ENCODE results near the gene AP4M1. TPM values are rescaled to one million over a fixed set of nuclear protein-coding genes. Genes with fewer than 3 reads are reported as not detected.

The AP4M1 gene
- total RNA-seq, 1 donor from 2014 or later = 15.5 TPM

GRCh38 chr7:100085515-100085914, 15.9 kb upstream of the AP4M1 start:
- Histone ChIP-seq H3K4me1 (ENCODE audit: insufficient read depth, low read length) (peaks cover 46% of the 10 kb centered on the region), H3K4me2 (ENCODE audit: low read length) (no peak overlapping the region), H3K27me3 (ENCODE audit: insufficient read depth, low read length) (no peaks in the 10 kb centered on the region), H3K9me3 (ENCODE audit: insufficient read depth, low read depth, low read length) (no peaks in the 10 kb centered on the region), H3K36me3 (ENCODE audit: insufficient read depth, low read length) (peaks cover 4% of the 10 kb centered on the region), H3K27ac (ENCODE audit: low read depth, low read length) (no peak overlapping the region), H3K4me3 (ENCODE audit: insufficient read depth, low read depth, low read length) (no peak overlapping the region), H3K9ac (ENCODE audit: low read length) (no peak overlapping the region), H3K79me2 (ENCODE audit: insufficient read depth, low read length) (peaks cover 32% of the 10 kb centered on the region), H4K20me1 (ENCODE audit: insufficient read depth, low read length) (peaks cover 3% of the 10 kb centered on the region), H2AFZ (ENCODE audit: low read depth, low read length) (no peak overlapping the region)
- FAIRE-seq (no peak), DNase-seq (ENCODE audit: low read depth) (no peak)
- peaks cover 14% of the 10 kb centered on the region for H3K4me1 Mint-ChIP-seq (ENCODE audit: low read depth, unreplicated experiment)
- H3K36me3 Mint-ChIP-seq (ENCODE audit: low read depth, unreplicated experiment) = peaks cover 4% of the 10 kb centered on the region
- H3K27ac Mint-ChIP-seq (ENCODE audit: unreplicated experiment) = no peak overlapping the region
- TF ChIP-seq CTCF (IDR thresholded peaks at IDR 0.05; ENCODE audit: insufficient read depth, low read depth, low read length) (no peak), EZH2 (IDR thresholded peaks at IDR 0.05; ENCODE audit: insufficient read depth, low read length) (no peak)
- no peaks in the 10 kb centered on the region for H3K9me3 Mint-ChIP-seq (ENCODE audit: unreplicated experiment)
- H3K27me3 Mint-ChIP-seq (ENCODE audit: low read depth, unreplicated experiment) = no peaks in the 10 kb centered on the region
- H3K4me3 Mint-ChIP-seq (ENCODE audit: unreplicated experiment) = no peak overlapping the region

GRCh38 chr7:100087055-100087750, 14.2 kb upstream of the AP4M1 start:
- peaks cover 9% of the 10 kb centered on the region for H3K36me3 Mint-ChIP-seq (ENCODE audit: low read depth, unreplicated experiment)
- Histone ChIP-seq H4K20me1 (ENCODE audit: insufficient read depth, low read length) (peaks cover 18% of the 10 kb centered on the region), H3K4me3 (ENCODE audit: insufficient read depth, low read depth, low read length) (no peak overlapping the region), H2AFZ (ENCODE audit: low read depth, low read length) (no peak overlapping the region), H3K27me3 (ENCODE audit: insufficient read depth, low read length) (no peaks in the 10 kb centered on the region), H3K4me1 (ENCODE audit: insufficient read depth, low read length) (peaks cover 53% of the 10 kb centered on the region), H3K79me2 (ENCODE audit: insufficient read depth, low read length) (peaks cover 37% of the 10 kb centered on the region), H3K36me3 (ENCODE audit: insufficient read depth, low read length) (peaks cover 20% of the 10 kb centered on the region), H3K4me2 (ENCODE audit: low read length) (peak overlapping the region; percentile 63), H3K9me3 (ENCODE audit: insufficient read depth, low read depth, low read length) (no peaks in the 10 kb centered on the region), H3K27ac (ENCODE audit: low read depth, low read length) (peak overlapping the region; percentile 84), H3K9ac (ENCODE audit: low read length) (peak overlapping the region; percentile 49)
- FAIRE-seq = peak; percentile 96
- peak; percentile 97 for DNase-seq (ENCODE audit: low read depth)
- peak overlapping the region; percentile 44 for H3K27ac Mint-ChIP-seq (ENCODE audit: unreplicated experiment)
- H3K27me3 Mint-ChIP-seq (ENCODE audit: low read depth, unreplicated experiment) = no peaks in the 10 kb centered on the region
- peaks cover 14% of the 10 kb centered on the region for H3K4me1 Mint-ChIP-seq (ENCODE audit: low read depth, unreplicated experiment)
- peak overlapping the region; percentile 95 for H3K4me3 Mint-ChIP-seq (ENCODE audit: unreplicated experiment)
- H3K9me3 Mint-ChIP-seq (ENCODE audit: unreplicated experiment) = no peaks in the 10 kb centered on the region
- TF ChIP-seq CTCF (IDR thresholded peaks at IDR 0.05; ENCODE audit: insufficient read depth, low read depth, low read length) (no peak), EZH2 (IDR thresholded peaks at IDR 0.05; ENCODE audit: insufficient read depth, low read length) (no peak)

GRCh38 chr7:100088095-100088620, 13.3 kb upstream of the AP4M1 start:
- Mint-ChIP-seq H3K27ac (ENCODE audit: unreplicated experiment) (peak overlapping the region; percentile 44), H3K27me3 (ENCODE audit: low read depth, unreplicated experiment) (no peaks in the 10 kb centered on the region), H3K4me1 (ENCODE audit: low read depth, unreplicated experiment) (peaks cover 11% of the 10 kb centered on the region), H3K9me3 (ENCODE audit: unreplicated experiment) (no peaks in the 10 kb centered on the region), H3K4me3 (ENCODE audit: unreplicated experiment) (peak overlapping the region; percentile 95), H3K36me3 (ENCODE audit: low read depth, unreplicated experiment) (peaks cover 16% of the 10 kb centered on the region)
- peak overlapping the region; percentile 93 for H3K4me3 ChIP-seq (ENCODE audit: insufficient read depth, low read depth, low read length)
- peak overlapping the region; percentile 97 for H3K9ac ChIP-seq (ENCODE audit: low read length)
- peaks cover 28% of the 10 kb centered on the region for H4K20me1 ChIP-seq (ENCODE audit: insufficient read depth, low read length)
- H3K27me3 ChIP-seq (ENCODE audit: insufficient read depth, low read length) = no peaks in the 10 kb centered on the region
- peaks cover 52% of the 10 kb centered on the region for H3K4me1 ChIP-seq (ENCODE audit: insufficient read depth, low read length)
- DNase-seq (ENCODE audit: low read depth) (no peak), FAIRE-seq (no peak)
- peaks cover 30% of the 10 kb centered on the region for H3K36me3 ChIP-seq (ENCODE audit: insufficient read depth, low read length)
- H3K9me3 ChIP-seq (ENCODE audit: insufficient read depth, low read depth, low read length) = no peaks in the 10 kb centered on the region
- TF ChIP-seq EZH2 (IDR thresholded peaks at IDR 0.05; ENCODE audit: insufficient read depth, low read length) = no peak
- TF ChIP-seq CTCF (IDR thresholded peaks at IDR 0.05; ENCODE audit: insufficient read depth, low read depth, low read length) = no peak
- H3K27ac ChIP-seq (ENCODE audit: low read depth, low read length) = peak overlapping the region; percentile 84
- peak overlapping the region; percentile 77 for H2AFZ ChIP-seq (ENCODE audit: low read depth, low read length)
- peaks cover 45% of the 10 kb centered on the region for H3K79me2 ChIP-seq (ENCODE audit: insufficient read depth, low read length)
- H3K4me2 ChIP-seq (ENCODE audit: low read length) = peak overlapping the region; percentile 94

Measured in astrocyte (in vitro differentiated cells and primary cell).